ENCODE results near the gene MSL3. TPM values are rescaled to one million over a fixed set of nuclear protein-coding genes. Genes with fewer than 3 reads are reported as not detected.

The MSL3 gene
- total RNA-seq, 3 donors from 2014 or later (not counting 1 experiment from before 2014, with no cell fraction given), result 63.0 to 64.9 (median 63.3) TPM

- DNase-seq (no peak), ATAC-seq (no peak)
- Mint-ChIP-seq H3K9me3 (no peaks in the 10 kb centered on the region), H3K36me3 (no peaks in the 10 kb centered on the region), H3K27me3 (ENCODE audit: low read depth in 2 of 2) (peaks cover 7 to 18% of the 10 kb centered on the region in 2 donors), H3K4me1 (no peaks in the 10 kb centered on the region), H3K27ac (no peak overlapping the region), H3K4me3 (no peak overlapping the region)
- Histone ChIP-seq H3K27ac (ENCODE audit: low read length) (no peak overlapping the region), H3K9me3 (ENCODE audit: control insufficient read depth, insufficient read depth, low read length) (no peaks in the 10 kb centered on the region), H3K4me1 (ENCODE audit: control insufficient read depth, insufficient read depth, low read length) (no peaks in the 10 kb centered on the region), H3K27me3 (ENCODE audit: control insufficient read depth, insufficient read depth, low read length) (no peaks in the 10 kb centered on the region), H3K4me3 (ENCODE audit: low read length) (no peak overlapping the region), H3K36me3 (ENCODE audit: control insufficient read depth, insufficient read depth, low read length) (no peaks in the 10 kb centered on the region)
- 100% methylated on average over 1 of the region's 4 CpGs for WGBS (ENCODE audit: insufficient coverage)
- TF ChIP-seq, protein P1, sequence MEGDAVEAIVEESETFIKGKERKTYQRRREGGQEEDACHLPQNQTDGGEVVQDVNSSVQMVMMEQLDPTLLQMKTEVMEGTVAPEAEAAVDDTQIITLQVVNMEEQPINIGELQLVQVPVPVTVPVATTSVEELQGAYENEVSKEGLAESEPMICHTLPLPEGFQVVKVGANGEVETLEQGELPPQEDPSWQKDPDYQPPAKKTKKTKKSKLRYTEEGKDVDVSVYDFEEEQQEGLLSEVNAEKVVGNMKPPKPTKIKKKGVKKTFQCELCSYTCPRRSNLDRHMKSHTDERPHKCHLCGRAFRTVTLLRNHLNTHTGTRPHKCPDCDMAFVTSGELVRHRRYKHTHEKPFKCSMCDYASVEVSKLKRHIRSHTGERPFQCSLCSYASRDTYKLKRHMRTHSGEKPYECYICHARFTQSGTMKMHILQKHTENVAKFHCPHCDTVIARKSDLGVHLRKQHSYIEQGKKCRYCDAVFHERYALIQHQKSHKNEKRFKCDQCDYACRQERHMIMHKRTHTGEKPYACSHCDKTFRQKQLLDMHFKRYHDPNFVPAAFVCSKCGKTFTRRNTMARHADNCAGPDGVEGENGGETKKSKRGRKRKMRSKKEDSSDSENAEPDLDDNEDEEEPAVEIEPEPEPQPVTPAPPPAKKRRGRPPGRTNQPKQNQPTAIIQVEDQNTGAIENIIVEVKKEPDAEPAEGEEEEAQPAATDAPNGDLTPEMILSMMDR (IDR thresholded peaks at IDR 0.05), result no peak
- intact Hi-C loops (cut with micrococcal nuclease), result no loop called here
Observed at GRCh38 chrX:11750694-11751093, 7.3 kb upstream of the MSL3 start.

- intact Hi-C loops (cut with micrococcal nuclease), result no loop called here
- peaks cover 7 to 18% of the 10 kb centered on the region in 2 donors for H3K27me3 Mint-ChIP-seq (ENCODE audit: low read depth in 2 of 2)
- no peak for ATAC-seq
- H3K4me3 ChIP-seq (ENCODE audit: low read length), result no peak overlapping the region
- H3K27ac ChIP-seq (ENCODE audit: low read length), result no peak overlapping the region
- no peaks in the 10 kb centered on the region for H3K27me3 ChIP-seq (ENCODE audit: control insufficient read depth, insufficient read depth, low read length)
- no peaks in the 10 kb centered on the region for H3K36me3 ChIP-seq (ENCODE audit: control insufficient read depth, insufficient read depth, low read length)
- H3K4me3 Mint-ChIP-seq, result no peak overlapping the region
- TF ChIP-seq, protein P1 (IDR thresholded peaks at IDR 0.05), result no peak
- no peaks in the 10 kb centered on the region for H3K36me3 Mint-ChIP-seq
- DNase-seq, result no peak
- H3K4me1 ChIP-seq (ENCODE audit: control insufficient read depth, insufficient read depth, low read length), result no peaks in the 10 kb centered on the region
- no peaks in the 10 kb centered on the region for H3K9me3 ChIP-seq (ENCODE audit: control insufficient read depth, insufficient read depth, low read length)
- H3K4me1 Mint-ChIP-seq, result no peaks in the 10 kb centered on the region
- no peaks in the 10 kb centered on the region for H3K9me3 Mint-ChIP-seq
- H3K27ac Mint-ChIP-seq, result no peak overlapping the region
Observed at GRCh38 chrX:11751261-11751660, 6.8 kb upstream of the MSL3 start.

- ATAC-seq, result no peak
- peaks cover 7% of the 10 kb centered on the region for H3K4me1 ChIP-seq (ENCODE audit: control insufficient read depth, insufficient read depth, low read length)
- no peak overlapping the region for H3K4me3 ChIP-seq (ENCODE audit: low read length)
- H3K36me3 ChIP-seq (ENCODE audit: control insufficient read depth, insufficient read depth, low read length), result no peaks in the 10 kb centered on the region
- Mint-ChIP-seq H3K27ac (no peak overlapping the region), H3K4me1 (peaks cover 5 to 6% of the 10 kb centered on the region in 2 donors), H3K36me3 (no peaks in the 10 kb centered on the region), H3K27me3 (ENCODE audit: low read depth in 2 of 2) (peaks cover 7 to 18% of the 10 kb centered on the region in 2 donors), H3K9me3 (no peaks in the 10 kb centered on the region), H3K4me3 (no peak overlapping the region)
- no peaks in the 10 kb centered on the region for H3K9me3 ChIP-seq (ENCODE audit: control insufficient read depth, insufficient read depth, low read length)
- H3K27me3 ChIP-seq (ENCODE audit: control insufficient read depth, insufficient read depth, low read length), result no peaks in the 10 kb centered on the region
- DNase-seq, result no peak
- no CpG with 5 or more reads among the region's 2 CpGs for WGBS (ENCODE audit: insufficient coverage)
- intact Hi-C loops (cut with micrococcal nuclease), result no loop called here
- TF ChIP-seq, protein P1 (IDR thresholded peaks at IDR 0.05), result no peak
- H3K27ac ChIP-seq (ENCODE audit: low read length), result no peak overlapping the region
Observed at GRCh38 chrX:11753668-11754067, 4.4 kb upstream of the MSL3 start.

- 95% methylated on average over 11 of the region's 18 CpGs for WGBS (ENCODE audit: insufficient coverage)
- Mint-ChIP-seq H3K36me3 (no peaks in the 10 kb centered on the region), H3K9me3 (no peaks in the 10 kb centered on the region), H3K27ac (no peak overlapping the region), H3K4me3 (no peak overlapping the region), H3K27me3 (ENCODE audit: low read depth in 2 of 2) (peaks cover 7 to 11% of the 10 kb centered on the region in 2 donors), H3K4me1 (peaks cover 14 to 15% of the 10 kb centered on the region in 2 donors)
- H3K27me3 ChIP-seq (ENCODE audit: control insufficient read depth, insufficient read depth, low read length), result no peaks in the 10 kb centered on the region
- no peak for DNase-seq
- H3K36me3 ChIP-seq (ENCODE audit: control insufficient read depth, insufficient read depth, low read length), result no peaks in the 10 kb centered on the region
- H3K4me3 ChIP-seq (ENCODE audit: low read length), result no peak overlapping the region
- no peaks in the 10 kb centered on the region for H3K9me3 ChIP-seq (ENCODE audit: control insufficient read depth, insufficient read depth, low read length)
- no peak for ATAC-seq
- intact Hi-C loops (cut with micrococcal nuclease), result no loop called here
- H3K27ac ChIP-seq (ENCODE audit: low read length), result no peak overlapping the region
- H3K4me1 ChIP-seq (ENCODE audit: control insufficient read depth, insufficient read depth, low read length), result peaks cover 12% of the 10 kb centered on the region
- TF ChIP-seq, protein P1 (IDR thresholded peaks at IDR 0.05), result no peak
Observed at GRCh38 chrX:11754958-11755645, 2.9 kb upstream of the MSL3 start.
